Spinal cord (tissue), 10 donors: ENCODE results near the gene ATRIP. TPM values are rescaled to one million over a fixed set of nuclear protein-coding genes. Genes with fewer than 3 reads are reported as not detected.

Experiments
- DNase-seq, 6 donors: peaks; one replicate each; pipeline versions ENCODE4 v3.0.0 to v3.0.0-alpha.2; 2013 to 2015; ENCODE audit warnings: low spot score in 6 of 6, low read depth in 4 of 6
- H3K27ac ChIP-seq: one replicate; pipeline ENCODE4 v1.5.1; 2013; ENCODE audit warnings: low read depth, low read length, control low read depth
- H3K27me3 ChIP-seq: one replicate; pipeline ENCODE4 v1.6.1; 2013; ENCODE audit warnings: low read length; ENCODE audit not compliant: control insufficient read depth, insufficient read depth
- H3K36me3 ChIP-seq: one replicate; pipeline ENCODE4 v1.6.1; 2013; ENCODE audit warnings: low read length; ENCODE audit not compliant: control insufficient read depth, insufficient read depth
- H3K4me1 ChIP-seq: one replicate; pipeline ENCODE4 v1.6.1; 2013; ENCODE audit warnings: low read length; ENCODE audit not compliant: control insufficient read depth, insufficient read depth
- H3K4me3 ChIP-seq: one replicate; pipeline ENCODE4 v1.5.1; 2013; ENCODE audit warnings: low read depth, low read length, control low read depth
- H3K9me3 ChIP-seq: one replicate; pipeline ENCODE4 v1.6.1; 2013; ENCODE audit warnings: low read length; ENCODE audit not compliant: control insufficient read depth, insufficient read depth
- WGBS: methylation state at CpG from one replicate; pipeline ENCODE4 v1.1.5; 2013; ENCODE audit warnings: missing lambda C conversion rate; ENCODE audit not compliant: insufficient coverage; 5-methylcytosine and 5-hydroxymethylcytosine counted together
- polyA plus RNA-seq, 2 donors: library from polyadenylated mRNA; unstranded; fragments of 120-200 nt; gene quantifications; one replicate each; pipeline ENCODE4 v1.2.1, GENCODE V29; 2013; ENCODE audit not compliant: insufficient read length in 2 of 2
- total RNA-seq, 2 donors: library from RNA; depleted of rRNA in 1 of 2; stranded (reverse); fragments of 120-200 nt in 1 of 2; fragments of >200 nt in 1 of 2; gene quantifications; one replicate each; pipeline versions ENCODE4 v1.2.3 to v1.2.4, GENCODE V29; 2013 to 2014
- donor health status: healthy.

Gene ATRIP
- total and polyA plus RNA-seq, 4 donors, result 5.5 to 12.8 (median 9.6) TPM

- Histone ChIP-seq H3K27me3 (no peaks in the 10 kb centered on the region), H3K4me3 (no peak overlapping the region), H3K36me3 (peaks cover 99% of the 10 kb centered on the region), H3K27ac (no peak overlapping the region), H3K9me3 (no peaks in the 10 kb centered on the region), H3K4me1 (no peaks in the 10 kb centered on the region)
- DNase-seq, result no peak
- WGBS, result 96% methylated on average over 16 of the region's 16 CpGs
These were observed 36.1 kb upstream of the ATRIP start for GRCh38 chr3:48410205-48411040.

- Histone ChIP-seq H3K27me3 (no peaks in the 10 kb centered on the region), H3K4me1 (no peaks in the 10 kb centered on the region), H3K4me3 (no peak overlapping the region), H3K9me3 (no peaks in the 10 kb centered on the region), H3K36me3 (peaks cover 99% of the 10 kb centered on the region), H3K27ac (no peak overlapping the region)
- 90% methylated on average over 5 of the region's 9 CpGs for WGBS
- DNase-seq, result no peak
These were observed 35.4 kb upstream of the ATRIP start for GRCh38 chr3:48411041-48411588.

GRCh38 chr3:48411606-48412374 is 34.7 kb upstream of the ATRIP start:
- H3K9me3 ChIP-seq, result no peaks in the 10 kb centered on the region
- H3K36me3 ChIP-seq, result peaks cover 99% of the 10 kb centered on the region
- no peaks in the 10 kb centered on the region for H3K27me3 ChIP-seq
- WGBS, result 95% methylated on average over 9 of the region's 11 CpGs
- no peaks in the 10 kb centered on the region for H3K4me1 ChIP-seq
- no peak overlapping the region for H3K4me3 ChIP-seq
- H3K27ac ChIP-seq, result no peak overlapping the region
- DNase-seq, result no peak

GRCh38 chr3:48412375-48413001 is 34.0 kb upstream of the ATRIP start:
- Histone ChIP-seq H3K4me1 (no peaks in the 10 kb centered on the region), H3K9me3 (no peaks in the 10 kb centered on the region), H3K27ac (no peak overlapping the region), H3K27me3 (no peaks in the 10 kb centered on the region), H3K4me3 (no peak overlapping the region), H3K36me3 (peaks cover 97% of the 10 kb centered on the region)
- 96% methylated on average over 19 of the region's 19 CpGs for WGBS
- no peak for DNase-seq

- no peaks in the 10 kb centered on the region for H3K4me1 ChIP-seq
- H3K27me3 ChIP-seq, result no peaks in the 10 kb centered on the region
- no peak overlapping the region for H3K27ac ChIP-seq
- peaks cover 98% of the 10 kb centered on the region for H3K36me3 ChIP-seq
- DNase-seq, result no peak
- H3K4me3 ChIP-seq, result no peak overlapping the region
- no peaks in the 10 kb centered on the region for H3K9me3 ChIP-seq
- WGBS, result 94% methylated on average over 8 of the region's 8 CpGs
These were observed 33.5 kb upstream of the ATRIP start for GRCh38 chr3:48413086-48413485.

GRCh38 chr3:48413611-48414010 is 32.9 kb upstream of the ATRIP start:
- DNase-seq, result no peak
- H3K36me3 ChIP-seq, result peaks cover 98% of the 10 kb centered on the region
- H3K4me3 ChIP-seq, result no peak overlapping the region
- no peaks in the 10 kb centered on the region for H3K4me1 ChIP-seq
- H3K9me3 ChIP-seq, result no peaks in the 10 kb centered on the region
- no peak overlapping the region for H3K27ac ChIP-seq
- 94% methylated on average over 14 of the region's 14 CpGs for WGBS
- no peaks in the 10 kb centered on the region for H3K27me3 ChIP-seq

- no peak overlapping the region for H3K27ac ChIP-seq
- H3K9me3 ChIP-seq, result no peaks in the 10 kb centered on the region
- no peaks in the 10 kb centered on the region for H3K27me3 ChIP-seq
- peak in 1 of 6 donors; percentile 21 for DNase-seq
- WGBS, result 88% methylated on average over 25 of the region's 25 CpGs
- H3K4me1 ChIP-seq, result no peaks in the 10 kb centered on the region
- no peak overlapping the region for H3K4me3 ChIP-seq
- H3K36me3 ChIP-seq, result peaks cover 98% of the 10 kb centered on the region
These were observed 31.9 kb upstream of the ATRIP start for GRCh38 chr3:48414376-48415250.

GRCh38 chr3:48415251-48415953 is 31.1 kb upstream of the ATRIP start:
- DNase-seq, result no peak
- Histone ChIP-seq H3K4me1 (no peaks in the 10 kb centered on the region), H3K36me3 (peaks cover 98% of the 10 kb centered on the region), H3K9me3 (no peaks in the 10 kb centered on the region), H3K4me3 (no peak overlapping the region), H3K27ac (no peak overlapping the region), H3K27me3 (no peaks in the 10 kb centered on the region)
- WGBS, result 97% methylated on average over 24 of the region's 24 CpGs
